ENCODE results near the gene SPOP.

The SPOP gene

GRCh38 chr17:49598918-49599317 lies 79.0 kb downstream of the SPOP start:
- no peak for DNase-seq (ENCODE audit: low read depth)
- TF ChIP-seq CTCF (IDR thresholded peaks at IDR 0.05; ENCODE audit: control insufficient read depth, insufficient read depth, low read depth, low read length, missing control alignments): no peak

DNA sequence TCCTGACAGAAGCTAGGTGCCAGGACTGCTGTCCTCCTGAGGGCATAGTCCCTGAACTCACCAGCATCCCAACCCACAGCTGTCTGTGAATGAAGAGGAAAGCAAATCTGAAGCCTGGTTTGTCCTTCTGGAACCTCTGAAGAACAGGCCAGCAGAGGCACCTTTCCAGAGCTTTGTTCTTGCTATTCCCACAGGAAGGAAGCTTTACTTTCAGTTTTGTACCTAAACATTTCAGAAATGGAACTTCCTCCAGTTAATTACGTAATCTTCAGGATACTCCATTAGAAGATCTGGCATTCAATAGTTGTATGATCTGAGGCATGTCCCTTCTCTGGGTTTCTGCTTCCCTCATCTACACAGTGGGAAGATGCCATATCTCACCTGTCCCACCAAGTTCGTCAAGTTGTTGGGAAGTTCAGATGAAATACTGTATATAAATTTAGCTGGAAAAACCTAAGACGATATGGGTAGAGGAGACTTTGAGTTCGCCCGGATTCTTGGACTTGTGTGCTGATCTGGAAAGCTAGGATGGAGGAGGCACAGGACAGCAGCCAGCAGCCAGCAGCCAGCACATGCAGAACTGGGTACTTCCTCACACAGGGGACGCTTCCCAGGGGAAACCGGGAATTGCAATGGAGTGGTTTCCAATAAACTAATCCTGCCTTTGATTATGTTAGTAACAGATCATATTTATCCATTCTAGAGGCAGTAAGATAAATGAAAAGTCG lies 79.8 kb downstream of the SPOP start:
- TF ChIP-seq CTCF (IDR thresholded peaks at IDR 0.05; ENCODE audit: control insufficient read depth, insufficient read depth, low read depth, low read length, missing control alignments): no peak
- no peak for DNase-seq (ENCODE audit: low read depth)
- no peak overlapping the region for H3K4me3 ChIP-seq (ENCODE audit: control insufficient read depth, low read depth, low read length)

More at GRCh38 chr17:49598918-49599317, 79.0 kb downstream of the SPOP start:
- H3K4me3 ChIP-seq (ENCODE audit: control insufficient read depth, low read depth, low read length): no peak overlapping the region

DNA sequence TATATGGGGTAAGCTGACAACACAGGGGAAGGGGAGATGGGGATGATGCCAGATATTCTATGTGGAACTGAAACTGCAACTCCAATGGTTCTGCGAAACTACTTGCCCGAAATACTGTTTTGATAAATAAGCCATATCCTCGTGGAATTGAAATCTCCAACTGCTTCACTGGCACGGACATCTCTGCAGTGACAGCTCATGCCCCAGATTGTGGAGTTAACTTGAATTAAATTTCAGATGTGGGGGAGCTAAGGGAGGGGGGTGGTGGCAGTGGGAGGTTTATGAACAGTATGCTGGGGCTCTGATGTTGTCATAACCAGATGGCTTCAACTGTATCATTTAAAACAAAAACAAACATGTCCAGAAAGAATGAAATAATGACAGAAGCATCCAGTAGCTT lies 80.5 kb downstream of the SPOP start:
- TF ChIP-seq CTCF (IDR thresholded peaks at IDR 0.05; ENCODE audit: control insufficient read depth, insufficient read depth, low read depth, low read length, missing control alignments): no peak
- no peak for DNase-seq (ENCODE audit: low read depth)
- H3K4me3 ChIP-seq (ENCODE audit: control insufficient read depth, low read depth, low read length): no peak overlapping the region

- TF ChIP-seq CTCF (IDR thresholded peaks at IDR 0.05; ENCODE audit: control insufficient read depth, insufficient read depth, low read depth, low read length, missing control alignments): no peak
- DNase-seq (ENCODE audit: low read depth): no peak
- H3K4me3 ChIP-seq (ENCODE audit: control insufficient read depth, low read depth, low read length): no peak overlapping the region
Observed at GRCh38 chr17:49596613-49597244, 81.2 kb downstream of the SPOP start.

- H3K4me3 ChIP-seq (ENCODE audit: control insufficient read depth, low read depth, low read length): no peak overlapping the region
- no peak for TF ChIP-seq CTCF (IDR thresholded peaks at IDR 0.05; ENCODE audit: control insufficient read depth, insufficient read depth, low read depth, low read length, missing control alignments)
- DNase-seq (ENCODE audit: low read depth): no peak
Observed at GRCh38 chr17:49595980-49596379, 81.9 kb downstream of the SPOP start.

DNA sequence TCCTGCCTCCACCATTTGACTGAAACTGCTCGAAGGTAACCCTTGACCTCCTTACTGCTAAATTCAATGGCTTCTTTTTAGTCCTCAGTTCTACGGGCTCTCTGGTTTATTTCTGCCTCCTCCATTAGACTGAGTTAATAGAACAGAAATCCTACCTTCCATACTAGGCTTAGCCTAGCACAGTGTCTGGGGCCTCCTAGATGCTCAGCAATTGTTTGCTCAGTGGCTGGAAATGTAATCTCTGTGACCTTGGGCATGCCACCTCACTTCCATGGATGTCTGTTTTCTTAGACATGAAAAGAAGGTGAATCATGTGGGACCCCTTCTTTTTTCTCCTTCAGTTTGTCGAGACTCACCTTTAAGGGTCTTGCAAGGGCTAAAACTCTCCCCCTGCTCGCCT lies 82.6 kb downstream of the SPOP start:
- H3K4me3 ChIP-seq (ENCODE audit: control insufficient read depth, low read depth, low read length): no peak overlapping the region
- TF ChIP-seq CTCF (IDR thresholded peaks at IDR 0.05; ENCODE audit: control insufficient read depth, insufficient read depth, low read depth, low read length, missing control alignments): no peak
- DNase-seq (ENCODE audit: low read depth): no peak
